Adrenal gland (tissue), 5 donors: ENCODE results near the gene DRGX.

ENCODE experiments used
- POLR2A ChIP-seq, 2 donors: fragments of 450-650 bp; IDR thresholded peaks; one replicate each; pipeline ENCODE4 v1.6.1; 2017; ENCODE audit warnings: antibody characterized with exemption in 2 of 2, mild to moderate bottlenecking in 2 of 2, moderate library complexity in 1 of 2
- TF ChIP-seq, protein P1 (sequence below), 6 experiments: fragments of 450-650 bp in 4 of 6; fragments of 200-600 bp in 2 of 6; sonication (generic) in 1 of 6; IDR thresholded peaks; 1 replicate in 5 of 6; 2 replicates in 1 of 6; pipeline versions ENCODE4 v1.5.1 to v1.8.0; 2016 to 2021; ENCODE audit warnings: antibody characterized with exemption in 6 of 6, mild to moderate bottlenecking in 2 of 6, moderate library complexity in 1 of 6
- donor health status: DM: no; HTN: no; CAD: no.

- no peak for TF ChIP-seq POLR2A (IDR thresholded peaks at IDR 0.05)
- TF ChIP-seq, protein P1, sequence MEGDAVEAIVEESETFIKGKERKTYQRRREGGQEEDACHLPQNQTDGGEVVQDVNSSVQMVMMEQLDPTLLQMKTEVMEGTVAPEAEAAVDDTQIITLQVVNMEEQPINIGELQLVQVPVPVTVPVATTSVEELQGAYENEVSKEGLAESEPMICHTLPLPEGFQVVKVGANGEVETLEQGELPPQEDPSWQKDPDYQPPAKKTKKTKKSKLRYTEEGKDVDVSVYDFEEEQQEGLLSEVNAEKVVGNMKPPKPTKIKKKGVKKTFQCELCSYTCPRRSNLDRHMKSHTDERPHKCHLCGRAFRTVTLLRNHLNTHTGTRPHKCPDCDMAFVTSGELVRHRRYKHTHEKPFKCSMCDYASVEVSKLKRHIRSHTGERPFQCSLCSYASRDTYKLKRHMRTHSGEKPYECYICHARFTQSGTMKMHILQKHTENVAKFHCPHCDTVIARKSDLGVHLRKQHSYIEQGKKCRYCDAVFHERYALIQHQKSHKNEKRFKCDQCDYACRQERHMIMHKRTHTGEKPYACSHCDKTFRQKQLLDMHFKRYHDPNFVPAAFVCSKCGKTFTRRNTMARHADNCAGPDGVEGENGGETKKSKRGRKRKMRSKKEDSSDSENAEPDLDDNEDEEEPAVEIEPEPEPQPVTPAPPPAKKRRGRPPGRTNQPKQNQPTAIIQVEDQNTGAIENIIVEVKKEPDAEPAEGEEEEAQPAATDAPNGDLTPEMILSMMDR (IDR thresholded peaks at IDR 0.05) = no peak
These were observed 35.5 kb upstream of the DRGX start for GRCh38 chr10:49431426-49431825.
